ENCODE measurements around the gene LRRC74A. TPM values are rescaled to one million over a fixed set of nuclear protein-coding genes. Genes with fewer than 3 reads are reported as not detected.

LRRC74A gene
- total RNA-seq, 1 donor from 2014 or later: not detected

DNA sequence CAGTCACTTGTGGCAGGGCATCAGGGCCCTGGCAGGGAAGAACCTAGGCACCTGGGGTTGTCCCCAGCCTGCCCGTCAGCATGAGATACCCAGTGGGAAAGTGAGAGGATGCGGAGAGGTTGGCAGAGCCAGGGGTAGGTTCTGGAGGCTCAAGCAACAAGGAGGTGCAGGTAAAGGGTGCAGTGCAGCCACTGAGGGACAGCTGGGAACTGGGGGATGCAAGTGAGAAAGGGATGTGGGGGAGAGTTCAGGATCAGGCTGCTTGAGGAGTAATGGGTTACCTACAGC, 46.2 kb upstream of the LRRC74A start:
- TF ChIP-seq, protein P1, sequence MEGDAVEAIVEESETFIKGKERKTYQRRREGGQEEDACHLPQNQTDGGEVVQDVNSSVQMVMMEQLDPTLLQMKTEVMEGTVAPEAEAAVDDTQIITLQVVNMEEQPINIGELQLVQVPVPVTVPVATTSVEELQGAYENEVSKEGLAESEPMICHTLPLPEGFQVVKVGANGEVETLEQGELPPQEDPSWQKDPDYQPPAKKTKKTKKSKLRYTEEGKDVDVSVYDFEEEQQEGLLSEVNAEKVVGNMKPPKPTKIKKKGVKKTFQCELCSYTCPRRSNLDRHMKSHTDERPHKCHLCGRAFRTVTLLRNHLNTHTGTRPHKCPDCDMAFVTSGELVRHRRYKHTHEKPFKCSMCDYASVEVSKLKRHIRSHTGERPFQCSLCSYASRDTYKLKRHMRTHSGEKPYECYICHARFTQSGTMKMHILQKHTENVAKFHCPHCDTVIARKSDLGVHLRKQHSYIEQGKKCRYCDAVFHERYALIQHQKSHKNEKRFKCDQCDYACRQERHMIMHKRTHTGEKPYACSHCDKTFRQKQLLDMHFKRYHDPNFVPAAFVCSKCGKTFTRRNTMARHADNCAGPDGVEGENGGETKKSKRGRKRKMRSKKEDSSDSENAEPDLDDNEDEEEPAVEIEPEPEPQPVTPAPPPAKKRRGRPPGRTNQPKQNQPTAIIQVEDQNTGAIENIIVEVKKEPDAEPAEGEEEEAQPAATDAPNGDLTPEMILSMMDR (IDR thresholded peaks at IDR 0.05; ENCODE audit: insufficient read depth, low read length, poor library complexity, severe bottlenecking): no peak
- no peak for DNase-seq (ENCODE audit: low read depth)

DNA sequence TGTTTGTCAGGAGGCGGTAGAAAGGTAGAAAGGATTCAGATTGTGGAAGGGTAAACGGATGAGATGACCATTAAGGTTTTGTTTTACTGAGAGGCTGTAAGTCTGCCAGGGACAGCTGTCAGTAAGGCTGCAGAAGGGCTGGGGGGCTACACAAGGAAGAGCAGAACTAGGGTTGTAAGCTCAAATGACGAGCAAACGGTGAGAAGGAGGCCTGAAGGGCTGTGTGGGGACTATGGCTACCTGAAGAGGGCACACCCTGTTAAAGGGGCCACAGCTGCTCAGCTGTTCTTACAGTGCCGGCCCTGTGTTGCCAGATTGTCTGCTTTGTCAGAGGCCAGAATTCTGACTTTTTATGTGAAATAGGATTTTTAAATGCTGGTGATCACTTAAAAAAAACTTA, 45.8 kb upstream of the LRRC74A start:
- Histone ChIP-seq H3K36me3 (ENCODE audit: control insufficient read depth, insufficient read depth, low read length) (no peaks in the 10 kb centered on the region), H3K4me3 (ENCODE audit: low read depth, low read length) (no peak overlapping the region), H3K27me3 (ENCODE audit: control insufficient read depth, insufficient read depth, low read length) (no peaks in the 10 kb centered on the region)
- TF ChIP-seq, protein P1 (IDR thresholded peaks at IDR 0.05; ENCODE audit: insufficient read depth, low read length, poor library complexity, severe bottlenecking): no peak
- no peak for DNase-seq (ENCODE audit: low read depth)

More for the DNA sequence above, 46.2 kb upstream of the LRRC74A start:
- Histone ChIP-seq H3K27me3 (ENCODE audit: control insufficient read depth, insufficient read depth, low read length) (no peaks in the 10 kb centered on the region), H3K36me3 (ENCODE audit: control insufficient read depth, insufficient read depth, low read length) (no peaks in the 10 kb centered on the region), H3K4me3 (ENCODE audit: low read depth, low read length) (no peak overlapping the region)

DNA sequence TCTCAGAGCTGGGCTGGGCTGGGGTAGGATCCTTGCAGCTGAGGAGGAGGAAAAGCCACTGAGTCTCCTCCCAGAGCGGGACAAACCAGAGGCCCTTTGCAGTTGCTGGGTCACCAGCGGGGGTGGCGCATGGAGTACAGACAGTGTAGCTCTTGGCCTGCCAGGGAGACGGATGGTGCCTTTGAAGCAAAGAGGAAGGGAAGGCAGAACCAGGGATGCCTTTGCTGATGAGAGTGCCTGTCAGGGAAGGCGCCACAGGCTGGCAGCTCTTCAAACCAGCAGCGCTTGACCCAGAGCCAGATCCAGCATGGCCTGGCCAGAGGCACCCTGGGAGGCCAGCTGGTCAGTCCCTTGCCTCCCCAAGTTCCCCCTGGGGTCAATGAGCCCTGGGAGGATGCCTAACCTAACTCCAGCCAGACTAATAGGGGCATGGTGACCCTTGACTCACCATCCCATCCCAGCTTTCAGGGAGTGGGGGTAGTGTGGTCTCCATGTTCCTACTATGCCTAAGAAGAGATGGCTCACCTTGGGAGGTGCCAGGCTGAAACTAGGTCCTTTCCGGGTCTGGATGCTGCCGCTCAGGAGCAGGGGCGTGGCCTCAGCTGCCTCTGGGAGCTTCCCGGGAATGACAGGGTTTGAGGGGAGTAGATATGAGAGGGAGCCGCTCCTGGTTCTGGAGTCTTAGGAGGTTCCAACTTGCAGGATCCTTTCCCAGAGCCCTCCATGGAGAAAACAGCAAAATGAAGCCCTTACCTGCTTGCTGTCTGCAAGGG, 45.1 kb upstream of the LRRC74A start:
- no peak for DNase-seq (ENCODE audit: low read depth)
- no peaks in the 10 kb centered on the region for H3K27me3 ChIP-seq (ENCODE audit: control insufficient read depth, insufficient read depth, low read length)
- TF ChIP-seq, protein P1 (IDR thresholded peaks at IDR 0.05; ENCODE audit: insufficient read depth, low read length, poor library complexity, severe bottlenecking): no peak

DNA sequence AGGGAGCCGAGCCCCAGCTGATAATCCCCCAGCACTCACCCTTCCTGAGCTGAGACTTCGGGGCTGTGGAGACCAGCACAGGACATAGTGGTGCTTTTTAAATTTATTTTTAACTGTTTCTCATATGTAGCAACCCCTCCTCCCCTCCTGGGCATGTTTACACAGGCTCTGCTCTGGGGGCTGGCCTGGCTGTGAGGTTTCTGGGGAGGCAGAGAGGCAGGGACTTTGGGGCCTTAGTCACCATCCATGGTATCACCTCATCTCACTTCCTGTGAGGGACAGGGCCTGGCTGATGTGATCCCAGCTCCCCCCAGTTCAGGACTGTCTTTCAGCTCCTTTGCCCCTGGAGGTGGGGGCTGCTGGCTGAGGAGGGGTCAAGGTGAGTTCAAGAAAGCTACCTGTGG, 44.6 kb upstream of the LRRC74A start:
- no peaks in the 10 kb centered on the region for H3K27me3 ChIP-seq (ENCODE audit: control insufficient read depth, insufficient read depth, low read length)
- DNase-seq (ENCODE audit: low read depth): no peak
- no peak overlapping the region for H3K4me3 ChIP-seq (ENCODE audit: low read depth, low read length)
- TF ChIP-seq, protein P1 (IDR thresholded peaks at IDR 0.05; ENCODE audit: insufficient read depth, low read length, poor library complexity, severe bottlenecking): no peak
- no peaks in the 10 kb centered on the region for H3K36me3 ChIP-seq (ENCODE audit: control insufficient read depth, insufficient read depth, low read length)

More for the DNA sequence above, 45.1 kb upstream of the LRRC74A start:
- Histone ChIP-seq H3K4me3 (ENCODE audit: low read depth, low read length) (no peak overlapping the region), H3K36me3 (ENCODE audit: control insufficient read depth, insufficient read depth, low read length) (no peaks in the 10 kb centered on the region)

DNA sequence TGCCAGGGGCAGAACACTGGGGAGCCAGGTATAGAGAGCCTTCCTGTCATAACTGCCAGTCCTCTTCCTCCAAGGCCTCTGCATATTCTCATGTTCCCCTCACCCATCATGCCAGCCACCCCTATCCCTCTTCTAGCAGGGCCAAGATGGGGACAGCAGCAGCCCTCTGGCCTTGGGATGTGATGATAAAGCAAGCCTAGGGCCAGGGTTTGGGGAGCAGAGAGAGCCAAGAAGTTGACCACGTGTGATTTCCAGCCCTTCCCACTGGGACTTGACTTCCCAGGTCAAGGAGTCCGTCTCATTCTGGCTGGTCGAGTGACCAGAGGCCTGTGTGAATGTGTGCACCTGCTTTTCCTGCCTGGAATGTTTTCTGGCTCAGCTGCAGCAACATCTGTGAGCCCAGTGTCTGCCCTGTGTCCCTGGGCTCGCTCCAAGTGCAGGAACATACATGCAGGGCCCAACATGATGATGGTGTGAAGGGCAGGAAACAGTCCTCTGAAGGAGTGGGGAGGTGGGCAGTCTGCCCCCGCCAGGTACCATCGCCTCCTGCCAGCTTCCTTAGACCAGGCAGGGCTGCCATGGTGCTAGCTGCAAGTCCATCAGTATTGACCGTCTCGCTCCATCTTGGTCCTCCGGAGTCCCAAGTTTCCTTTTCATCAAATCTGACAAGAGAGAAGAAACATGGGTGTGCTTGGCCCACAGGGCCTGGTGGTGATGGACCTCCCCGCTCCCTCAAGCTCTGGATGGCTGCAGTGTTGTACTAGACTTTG, 43.9 kb upstream of the LRRC74A start:
- TF ChIP-seq, protein P1 (IDR thresholded peaks at IDR 0.05; ENCODE audit: insufficient read depth, low read length, poor library complexity, severe bottlenecking): no peak
- DNase-seq (ENCODE audit: low read depth): no peak
- Histone ChIP-seq H3K27me3 (ENCODE audit: control insufficient read depth, insufficient read depth, low read length) (no peaks in the 10 kb centered on the region), H3K4me3 (ENCODE audit: low read depth, low read length) (no peak overlapping the region), H3K36me3 (ENCODE audit: control insufficient read depth, insufficient read depth, low read length) (no peaks in the 10 kb centered on the region)
